OCI-LY1 (cell line): ENCODE data around the gene CLEC16A.

Source experiments
- H2AFZ ChIP-seq: fragments of 200-600 bp; sonication (generic), shearing (Covaris generic); 2 replicates; pipeline ENCODE4 v1.6.0; 2014; ENCODE audit warnings: antibody characterized with exemption, mild to moderate bottlenecking, low read length
- H3F3A ChIP-seq: fragments of 200-600 bp; sonication (generic), shearing (Covaris generic); 2 replicates; pipeline ENCODE4 v1.6.0; 2014; ENCODE audit warnings: mild to moderate bottlenecking, antibody characterized with exemption, low read length, moderate library complexity; ENCODE audit not compliant: insufficient read depth
- H3K27ac ChIP-seq: fragments of 200-600 bp; sonication (generic); 2 replicates; pipeline ENCODE4 v1.5.1; 2014; ENCODE audit warnings: low read length, mixed run types, mild to moderate bottlenecking, low read depth; ENCODE audit not compliant: poor library complexity, severe bottlenecking
- H3K27me3 ChIP-seq: fragments of 200-600 bp; sonication (generic); 2 replicates; pipeline ENCODE4 v1.6.0; 2014; ENCODE audit warnings: antibody characterized with exemption, mild to moderate bottlenecking, low read length, moderate library complexity; ENCODE audit not compliant: insufficient read depth
- H3K36me3 ChIP-seq: fragments of 200-600 bp; sonication (generic); 2 replicates; pipeline ENCODE4 v1.6.1; 2014; ENCODE audit warnings: mild to moderate bottlenecking, antibody characterized with exemption, low read length, moderate library complexity, mixed read lengths; ENCODE audit not compliant: insufficient read depth
- H3K4me1 ChIP-seq: fragments of 200-600 bp; sonication (generic); 2 replicates; pipeline ENCODE4 v1.5.1; 2014; ENCODE audit warnings: mild to moderate bottlenecking, low read length, moderate library complexity; ENCODE audit not compliant: insufficient read depth, severe bottlenecking
- H3K4me2 ChIP-seq: fragments of 200-600 bp; sonication (generic), shearing (Covaris generic); 2 replicates; pipeline ENCODE4 v1.6.1; 2014; ENCODE audit warnings: low read length
- H3K4me3 ChIP-seq: fragments of 200-600 bp; sonication (generic); 2 replicates; pipeline ENCODE4 v1.5.1; 2014; ENCODE audit warnings: low read length, low read depth, mild to moderate bottlenecking, mixed read lengths; ENCODE audit not compliant: poor library complexity, severe bottlenecking
- H3K79me2 ChIP-seq: fragments of 200-600 bp; shearing (Covaris generic); 2 replicates; pipeline ENCODE4 v1.6.1; 2016; ENCODE audit warnings: mixed run types, low read length, mixed read lengths; ENCODE audit not compliant: insufficient read depth
- H3K9ac ChIP-seq: fragments of 200-600 bp; sonication (generic), shearing (Covaris generic); 2 replicates; pipeline ENCODE4 v1.6.1; 2014; ENCODE audit warnings: mild to moderate bottlenecking, low read length, mixed read lengths
- H3K9me2 ChIP-seq: fragments of 200-600 bp; sonication (generic), shearing (Covaris generic); 2 replicates; pipeline ENCODE4 v1.6.1; 2014; ENCODE audit warnings: low read depth, mild to moderate bottlenecking, low read length, mixed read lengths
- H3K9me3 ChIP-seq: fragments of 200-600 bp; shearing (Covaris generic); 2 replicates; pipeline ENCODE4 v1.6.1; 2014; ENCODE audit warnings: low read length, mixed read lengths
- H4K20me1 ChIP-seq: fragments of 200-600 bp; sonication (generic), shearing (Covaris generic); 2 replicates; pipeline ENCODE4 v1.6.0; 2016; ENCODE audit warnings: mild to moderate bottlenecking, low read length; ENCODE audit not compliant: insufficient read depth
- CTCF ChIP-seq: fragments of 200-600 bp; sonication (generic), shearing (Covaris generic); IDR thresholded peaks from 2 replicates; pipeline ENCODE4 v1.5.1; 2017; ENCODE audit warnings: mild to moderate bottlenecking, antibody characterized with exemption, low read length, moderate library complexity, mixed read lengths
- EZH2 ChIP-seq: fragments of 200-600 bp; sonication (generic), shearing (Covaris generic); IDR thresholded peaks from 2 replicates; pipeline ENCODE4 v1.8.0; 2017; ENCODE audit warnings: borderline replicate concordance, mixed run types, mild to moderate bottlenecking, antibody characterized with exemption, low read length, moderate library complexity, mixed read lengths

The CLEC16A gene

DNA sequence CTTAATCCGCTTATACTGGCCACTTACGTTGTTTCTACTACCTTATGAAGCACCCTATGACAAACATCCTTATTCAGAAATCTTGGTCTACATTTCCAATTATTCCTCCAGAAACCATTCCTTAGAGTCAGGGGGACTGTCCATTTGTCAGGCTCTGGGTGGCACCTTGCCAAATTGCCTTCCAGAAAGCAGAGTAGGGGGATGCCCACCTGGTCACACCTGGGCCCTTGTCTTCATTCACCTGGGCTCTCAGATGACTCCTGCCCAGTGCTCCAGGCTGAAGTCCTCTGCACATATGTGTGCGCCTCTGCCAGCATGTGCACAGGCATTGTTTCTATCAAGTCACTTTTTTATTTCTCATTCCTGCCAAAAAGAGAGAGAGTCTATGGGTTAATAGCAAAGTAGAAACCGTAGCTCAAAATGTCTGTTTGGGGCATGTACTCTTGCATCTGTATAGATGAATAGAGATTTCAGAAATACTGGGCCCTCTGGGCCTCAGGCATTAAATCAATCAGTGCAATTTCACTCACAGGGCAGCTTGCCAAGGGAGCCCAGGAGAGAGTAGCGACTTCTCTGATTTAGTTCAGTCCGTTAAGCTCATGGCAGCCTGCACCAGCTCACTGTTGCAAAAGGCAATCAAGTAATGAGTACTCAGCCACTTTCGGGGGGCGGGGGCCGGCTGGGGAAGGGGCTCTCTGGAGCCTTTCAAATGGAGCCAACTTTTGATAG lies 207.0 kb downstream of the CLEC16A start:
- no peaks in the 10 kb centered on the region for H3F3A ChIP-seq
- H3K27ac ChIP-seq: no peak overlapping the region
- no peaks in the 10 kb centered on the region for H3K79me2 ChIP-seq
- no peak overlapping the region for H3K4me3 ChIP-seq
- H3K9ac ChIP-seq: no peak overlapping the region
- H4K20me1 ChIP-seq: no peaks in the 10 kb centered on the region
- H2AFZ ChIP-seq: no peak overlapping the region
- TF ChIP-seq CTCF (no peak), EZH2 (no peak)
- peaks cover 9% of the 10 kb centered on the region for H3K36me3 ChIP-seq
- no peaks in the 10 kb centered on the region for H3K27me3 ChIP-seq
- H3K4me1 ChIP-seq: peaks cover 1% of the 10 kb centered on the region
- no peak overlapping the region for H3K4me2 ChIP-seq
- H3K9me2 ChIP-seq: no peaks in the 10 kb centered on the region
- H3K9me3 ChIP-seq: no peaks in the 10 kb centered on the region

DNA sequence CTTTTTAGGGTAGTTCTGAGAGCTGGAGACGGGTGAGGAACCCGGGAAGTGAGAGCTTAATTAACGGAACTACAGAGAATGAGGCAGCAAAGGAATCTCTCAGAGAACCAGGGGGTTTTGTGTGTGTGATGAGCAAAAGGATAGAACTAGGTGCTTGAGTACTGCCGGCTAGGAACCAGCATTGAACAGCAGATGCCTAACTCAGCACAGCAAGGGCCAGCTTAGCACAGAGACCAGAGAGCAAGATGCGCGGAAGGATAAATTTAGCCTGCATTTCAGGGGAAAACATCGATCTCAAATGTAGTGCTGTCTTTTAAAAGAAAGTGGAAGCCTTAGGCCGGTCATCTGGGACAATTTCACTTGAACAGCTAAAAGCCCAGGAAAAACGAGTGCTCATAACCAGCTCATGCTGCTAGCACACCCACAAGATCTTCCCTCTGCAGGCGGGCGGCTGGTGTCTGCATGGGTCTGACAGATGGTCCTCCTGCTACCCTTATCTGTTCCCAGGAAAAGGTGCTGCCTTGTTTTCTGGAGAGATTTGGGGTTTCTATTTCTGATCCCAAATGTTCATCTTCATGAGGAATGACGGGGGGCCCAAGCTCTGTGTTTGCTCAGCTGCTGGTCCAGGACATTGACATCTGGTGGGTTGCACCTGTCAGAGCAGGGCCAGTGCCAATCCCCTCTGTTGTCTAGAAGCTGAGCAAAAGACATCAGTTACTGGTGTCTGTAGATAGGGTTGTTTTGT lies 207.7 kb downstream of the CLEC16A start:
- Histone ChIP-seq H3K79me2 (no peaks in the 10 kb centered on the region), H3K27ac (no peak overlapping the region), H3K9me2 (no peaks in the 10 kb centered on the region), H3K36me3 (peaks cover 9% of the 10 kb centered on the region), H3K4me3 (no peak overlapping the region), H4K20me1 (no peaks in the 10 kb centered on the region), H2AFZ (no peak overlapping the region), H3F3A (no peaks in the 10 kb centered on the region), H3K9ac (no peak overlapping the region), H3K9me3 (no peaks in the 10 kb centered on the region), H3K4me2 (no peak overlapping the region), H3K27me3 (no peaks in the 10 kb centered on the region), H3K4me1 (peaks cover 8% of the 10 kb centered on the region)
- no peak for TF ChIP-seq CTCF
- TF ChIP-seq EZH2: no peak

- no peak overlapping the region for H3K4me2 ChIP-seq
- no peaks in the 10 kb centered on the region for H3F3A ChIP-seq
- no peaks in the 10 kb centered on the region for H3K9me2 ChIP-seq
- peaks cover 9% of the 10 kb centered on the region for H3K36me3 ChIP-seq
- H2AFZ ChIP-seq: no peak overlapping the region
- TF ChIP-seq EZH2: no peak
- TF ChIP-seq CTCF: no peak
- H4K20me1 ChIP-seq: no peaks in the 10 kb centered on the region
- H3K27me3 ChIP-seq: no peaks in the 10 kb centered on the region
- no peaks in the 10 kb centered on the region for H3K79me2 ChIP-seq
- H3K4me1 ChIP-seq: peaks cover 15% of the 10 kb centered on the region
- no peak overlapping the region for H3K4me3 ChIP-seq
- no peaks in the 10 kb centered on the region for H3K9me3 ChIP-seq
- no peak overlapping the region for H3K27ac ChIP-seq
- no peak overlapping the region for H3K9ac ChIP-seq
These were observed 208.4 kb downstream of the CLEC16A start for GRCh38 chr16:11152677-11153331.
